HUES6 (cell line): Measurements from ENCODE around the gene TCHH.

ENCODE experiments used
- H3K27ac ChIP-seq: 2 replicates; pipeline ENCODE4 v1.7.0; 2013; ENCODE audit warnings: low read depth, mild to moderate bottlenecking, low read length, inconsistent platforms
- H3K27me3 ChIP-seq: 2 replicates; pipeline ENCODE4 v1.6.1; 2013; ENCODE audit warnings: low read length; ENCODE audit not compliant: control insufficient read depth, insufficient read depth
- H3K36me3 ChIP-seq: 2 replicates; pipeline ENCODE4 v1.6.1; 2013; ENCODE audit warnings: low read length; ENCODE audit not compliant: control insufficient read depth, insufficient read depth
- H3K4me1 ChIP-seq: 2 replicates; pipeline ENCODE4 v1.6.1; 2013; ENCODE audit warnings: low read length; ENCODE audit not compliant: control insufficient read depth, insufficient read depth
- H3K4me3 ChIP-seq: 2 replicates; pipeline ENCODE4 v1.5.1; 2013; ENCODE audit warnings: low read depth, low read length
- H3K9ac ChIP-seq: one replicate; pipeline ENCODE4 v1.6.1; 2013; ENCODE audit warnings: mild to moderate bottlenecking, low read length
- H3K9me3 ChIP-seq: 2 replicates; pipeline ENCODE4 v1.6.1; 2013; ENCODE audit warnings: low read depth, low read length; ENCODE audit not compliant: control insufficient read depth, insufficient read depth

Gene TCHH

GRCh38 chr1:152110860-152111514, 4.3 kb downstream of the TCHH start:
- Histone ChIP-seq H3K4me3 (peak overlapping the region; percentile 54), H3K36me3 (no peaks in the 10 kb centered on the region), H3K9ac (peak overlapping the region; percentile 47), H3K9me3 (peaks cover 19% of the 10 kb centered on the region), H3K4me1 (peaks cover 29% of the 10 kb centered on the region), H3K27me3 (peaks cover 100% of the 10 kb centered on the region), H3K27ac (no peak overlapping the region)

- H3K9me3 ChIP-seq = peaks cover 19% of the 10 kb centered on the region
- peak overlapping the region; percentile 47 for H3K9ac ChIP-seq
- H3K4me1 ChIP-seq = peaks cover 29% of the 10 kb centered on the region
- no peak overlapping the region for H3K27ac ChIP-seq
- H3K4me3 ChIP-seq = peak overlapping the region; percentile 54
- H3K27me3 ChIP-seq = peaks cover 100% of the 10 kb centered on the region
- H3K36me3 ChIP-seq = no peaks in the 10 kb centered on the region
Measured at GRCh38 chr1:152110365-152110859, 4.8 kb downstream of the TCHH start.

GRCh38 chr1:152109998-152110294, 5.3 kb downstream of the TCHH start:
- peak overlapping the region; percentile 54 for H3K4me3 ChIP-seq

GRCh38 chr1:152109231-152109997, 5.8 kb downstream of the TCHH start:
- Histone ChIP-seq H3K36me3 (no peaks in the 10 kb centered on the region), H3K27ac (no peak overlapping the region), H3K27me3 (peaks cover 100% of the 10 kb centered on the region), H3K9me3 (peaks cover 19% of the 10 kb centered on the region), H3K9ac (no peak overlapping the region), H3K4me1 (peaks cover 29% of the 10 kb centered on the region), H3K4me3 (peak overlapping the region; percentile 54)

More at GRCh38 chr1:152109998-152110294, 5.3 kb downstream of the TCHH start:
- Histone ChIP-seq H3K9ac (no peak overlapping the region), H3K27ac (no peak overlapping the region), H3K9me3 (peaks cover 19% of the 10 kb centered on the region), H3K36me3 (no peaks in the 10 kb centered on the region), H3K4me1 (peaks cover 29% of the 10 kb centered on the region), H3K27me3 (peaks cover 100% of the 10 kb centered on the region)

GRCh38 chr1:152108882-152109222, 6.4 kb downstream of the TCHH start:
- Histone ChIP-seq H3K9me3 (peaks cover 19% of the 10 kb centered on the region), H3K4me1 (peaks cover 29% of the 10 kb centered on the region), H3K27me3 (peaks cover 100% of the 10 kb centered on the region), H3K27ac (no peak overlapping the region), H3K9ac (no peak overlapping the region), H3K4me3 (peak overlapping the region; percentile 41; the same call in 1 of the 2 replicates), H3K36me3 (no peaks in the 10 kb centered on the region)

GRCh38 chr1:152107984-152108881, 7.0 kb downstream of the TCHH start:
- Histone ChIP-seq H3K27me3 (peaks cover 100% of the 10 kb centered on the region), H3K9me3 (peaks cover 19% of the 10 kb centered on the region), H3K4me3 (peak overlapping the region; percentile 41), H3K4me1 (peaks cover 29% of the 10 kb centered on the region), H3K36me3 (no peaks in the 10 kb centered on the region), H3K27ac (no peak overlapping the region), H3K9ac (no peak overlapping the region)

GRCh38 chr1:152107031-152107983, 7.9 kb downstream of the TCHH start:
- H3K9me3 ChIP-seq = peaks cover 19% of the 10 kb centered on the region
- H3K27me3 ChIP-seq = peaks cover 97% of the 10 kb centered on the region
- peak overlapping the region; percentile 41 for H3K4me3 ChIP-seq
- H3K36me3 ChIP-seq = no peaks in the 10 kb centered on the region
- no peak overlapping the region for H3K9ac ChIP-seq
- no peak overlapping the region for H3K27ac ChIP-seq
- H3K4me1 ChIP-seq = peaks cover 21% of the 10 kb centered on the region

GRCh38 chr1:152104854-152105253, 10.4 kb downstream of the TCHH start:
- peaks cover 87% of the 10 kb centered on the region for H3K27me3 ChIP-seq
- H3K36me3 ChIP-seq = no peaks in the 10 kb centered on the region

GRCh38 chr1:152096931-152097330, 18.3 kb downstream of the TCHH start:
- H3K9me3 ChIP-seq = peaks cover 2% of the 10 kb centered on the region; the same call in 1 of the 2 replicates
- H3K9ac ChIP-seq = no peak overlapping the region
- no peaks in the 10 kb centered on the region for H3K4me1 ChIP-seq
- H3K27me3 ChIP-seq = peaks cover 40% of the 10 kb centered on the region
- H3K4me3 ChIP-seq = no peak overlapping the region
- no peak overlapping the region for H3K27ac ChIP-seq
- H3K36me3 ChIP-seq = no peaks in the 10 kb centered on the region

More at GRCh38 chr1:152104854-152105253, 10.4 kb downstream of the TCHH start:
- H3K4me1 ChIP-seq = no peaks in the 10 kb centered on the region
- H3K27ac ChIP-seq = no peak overlapping the region
- H3K9ac ChIP-seq = no peak overlapping the region
- H3K9me3 ChIP-seq = peaks cover 19% of the 10 kb centered on the region; the same call in 1 of the 2 replicates
- H3K4me3 ChIP-seq = no peak overlapping the region
